Measurements from ENCODE around the gene PRXL2B.

DNA sequence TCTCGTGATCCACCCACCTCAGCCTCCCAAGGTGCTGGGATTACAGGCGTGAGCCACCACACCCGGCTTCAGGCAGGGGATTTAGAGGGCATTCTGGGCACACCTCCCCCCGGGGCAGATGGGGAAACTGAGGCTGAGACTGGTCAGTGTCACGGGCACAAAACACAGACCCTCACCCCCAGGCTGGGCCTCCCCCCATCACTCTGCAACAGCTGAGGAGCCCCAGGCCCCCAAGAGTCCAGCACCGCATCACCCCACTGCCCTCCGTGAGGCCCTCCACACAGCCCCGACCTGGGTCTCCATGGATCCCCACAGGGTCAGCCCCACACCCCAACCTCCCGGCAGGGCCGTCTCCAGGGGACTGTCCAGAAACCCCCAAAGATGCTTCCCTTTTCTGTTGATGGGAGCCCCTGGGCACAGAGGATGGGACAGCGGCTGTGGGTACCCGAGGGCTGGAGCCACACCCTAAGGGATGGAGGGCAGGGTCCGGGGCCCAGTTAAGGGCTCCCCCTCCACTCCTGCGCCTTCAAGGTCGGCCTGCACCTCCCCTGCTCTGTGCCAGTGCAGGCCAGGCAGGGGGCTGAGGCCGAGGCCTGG lies 19.4 kb upstream of the PRXL2B start:
- TF ChIP-seq, protein P1, sequence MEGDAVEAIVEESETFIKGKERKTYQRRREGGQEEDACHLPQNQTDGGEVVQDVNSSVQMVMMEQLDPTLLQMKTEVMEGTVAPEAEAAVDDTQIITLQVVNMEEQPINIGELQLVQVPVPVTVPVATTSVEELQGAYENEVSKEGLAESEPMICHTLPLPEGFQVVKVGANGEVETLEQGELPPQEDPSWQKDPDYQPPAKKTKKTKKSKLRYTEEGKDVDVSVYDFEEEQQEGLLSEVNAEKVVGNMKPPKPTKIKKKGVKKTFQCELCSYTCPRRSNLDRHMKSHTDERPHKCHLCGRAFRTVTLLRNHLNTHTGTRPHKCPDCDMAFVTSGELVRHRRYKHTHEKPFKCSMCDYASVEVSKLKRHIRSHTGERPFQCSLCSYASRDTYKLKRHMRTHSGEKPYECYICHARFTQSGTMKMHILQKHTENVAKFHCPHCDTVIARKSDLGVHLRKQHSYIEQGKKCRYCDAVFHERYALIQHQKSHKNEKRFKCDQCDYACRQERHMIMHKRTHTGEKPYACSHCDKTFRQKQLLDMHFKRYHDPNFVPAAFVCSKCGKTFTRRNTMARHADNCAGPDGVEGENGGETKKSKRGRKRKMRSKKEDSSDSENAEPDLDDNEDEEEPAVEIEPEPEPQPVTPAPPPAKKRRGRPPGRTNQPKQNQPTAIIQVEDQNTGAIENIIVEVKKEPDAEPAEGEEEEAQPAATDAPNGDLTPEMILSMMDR (IDR thresholded peaks at IDR 0.05), result no peak
- TF ChIP-seq POLR2A (IDR thresholded peaks at IDR 0.05) (peak; percentile 8), EP300 (IDR thresholded peaks at IDR 0.05; ENCODE audit: low read depth) (no peak), POLR2AphosphoS5 (IDR thresholded peaks at IDR 0.05) (peak in 1 of 3 donors; percentile 6)

Data from transverse colon (tissue), 4 donors.